GM23338 (cell line): ENCODE data around the gene PRKAG1. TPM values are rescaled to one million over a fixed set of nuclear protein-coding genes. Genes with fewer than 3 reads are reported as not detected.

Source experiments
- ATAC-seq: fragments of 200-7000 bp; cut with Tn5 transposase; 3 replicates; pipeline ENCODE4 v1.9.1; 2020
- DNase-seq: peaks from one replicate; pipeline ENCODE4 v3.0.0-alpha.2; 2015; ENCODE audit warnings: low spot score
- H2AFZ ChIP-seq: fragments of 200-600 bp; sonication (generic); 2 replicates; pipeline ENCODE4 v1.8.0; 2016; ENCODE audit warnings: antibody characterized with exemption, mild to moderate bottlenecking, moderate library complexity
- H3F3A ChIP-seq: fragments of 200-600 bp; sonication (generic); replicated peaks from 2 replicates; pipeline ENCODE4 v1.8.0; 2017; ENCODE audit warnings: antibody characterized with exemption, mixed run types, low read depth
- H3K27ac ChIP-seq: fragments of 200-600 bp; sonication (generic); 2 replicates; pipeline ENCODE4 v1.6.1; 2016; ENCODE audit warnings: low read depth
- H3K27me3 ChIP-seq: fragments of 200-600 bp; sonication (generic); 2 replicates; pipeline ENCODE4 v1.8.0; 2016; ENCODE audit warnings: mild to moderate bottlenecking, mixed run types, moderate library complexity; ENCODE audit not compliant: insufficient read depth
- H3K36me3 ChIP-seq: fragments of 200-600 bp; sonication (generic); 2 replicates; pipeline ENCODE4 v1.8.0; 2016; ENCODE audit warnings: mild to moderate bottlenecking; ENCODE audit not compliant: insufficient read depth
- H3K4me1 ChIP-seq: fragments of 200-600 bp; sonication (generic); 2 replicates; pipeline ENCODE4 v1.8.0; 2016; ENCODE audit warnings: mild to moderate bottlenecking, moderate library complexity; ENCODE audit not compliant: insufficient read depth
- H3K4me2 ChIP-seq: fragments of 200-600 bp; sonication (generic); 2 replicates; pipeline ENCODE4 v1.7.1; 2017; ENCODE audit warnings: mixed run types
- H3K4me3 ChIP-seq: fragments of 200-600 bp; sonication (generic); 2 replicates; pipeline ENCODE4 v1.6.1; 2016; ENCODE audit warnings: mixed run types
- H3K79me2 ChIP-seq: fragments of 200-600 bp; sonication (generic); replicated peaks from 2 replicates; pipeline ENCODE4 v1.8.0; 2017; ENCODE audit warnings: mild to moderate bottlenecking; ENCODE audit not compliant: insufficient read depth
- H3K9me2 ChIP-seq: fragments of 200-600 bp; sonication (generic); 2 replicates; pipeline ENCODE4 v1.8.0; 2017; ENCODE audit not compliant: insufficient read depth
- H4K20me1 ChIP-seq: fragments of 200-600 bp; sonication (generic); replicated peaks from 2 replicates; pipeline ENCODE4 v1.8.0; 2017; ENCODE audit warnings: mild to moderate bottlenecking; ENCODE audit not compliant: insufficient read depth
- H3K27ac Mint-ChIP-seq: 2 replicates; pipeline ENCODE4 v1.8.0; 2020; ENCODE audit warnings: inconsistent platforms, mild to moderate bottlenecking, moderate library complexity, mixed read lengths
- H3K27me3 Mint-ChIP-seq: 3 replicates; pipeline ENCODE4 v1.8.0; 2022; ENCODE audit warnings: low read depth, mild to moderate bottlenecking, moderate library complexity, mixed read lengths, inconsistent platforms; ENCODE audit not compliant: insufficient read depth, poor library complexity
- H3K36me3 Mint-ChIP-seq: 3 replicates; pipeline ENCODE4 v1.8.0; 2021; ENCODE audit warnings: low read depth, mild to moderate bottlenecking, inconsistent platforms, moderate library complexity, mixed read lengths
- H3K4me1 Mint-ChIP-seq: 3 replicates; pipeline ENCODE4 v1.8.0; 2020; ENCODE audit warnings: mild to moderate bottlenecking, inconsistent platforms, mixed read lengths
- H3K4me3 Mint-ChIP-seq: 3 replicates; pipeline ENCODE4 v1.8.0; 2021; ENCODE audit warnings: moderate library complexity, mild to moderate bottlenecking, inconsistent platforms, mixed read lengths
- H3K9me3 Mint-ChIP-seq: 3 replicates; pipeline ENCODE4 v1.8.0; 2020; ENCODE audit warnings: moderate library complexity, mild to moderate bottlenecking, inconsistent platforms, mixed read lengths
- CTCF ChIP-seq, 2 experiments: fragments of 200-600 bp in 1 of 2; sonication (generic) in 1 of 2; conservative IDR thresholded peaks; 2 replicates each; pipeline versions ENCODE4 v1.5.1 to v1.6.1; 2016 to 2017; ENCODE audit warnings: antibody characterized with exemption in 2 of 2, low read depth in 2 of 2, mild to moderate bottlenecking in 2 of 2, moderate library complexity in 1 of 2
- ETS1 ChIP-seq: IDR thresholded peaks from 2 replicates; pipeline ENCODE4 v1.6.1; 2016; ENCODE audit warnings: antibody characterized with exemption
- EZH2 ChIP-seq: fragments of 200-600 bp; sonication (generic); IDR thresholded peaks from one replicate; pipeline ENCODE4 v1.8.0; 2017; ENCODE audit warnings: antibody characterized with exemption, mild to moderate bottlenecking, low read depth; ENCODE audit not compliant: unreplicated experiment
- EZH2phosphoT487 ChIP-seq: fragments of 200-600 bp; sonication (generic); IDR thresholded peaks from one replicate; pipeline ENCODE4 v1.8.1; 2018; ENCODE audit warnings: antibody characterized with exemption; ENCODE audit not compliant: unreplicated experiment
- NANOG ChIP-seq: IDR thresholded peaks from 2 replicates; pipeline ENCODE4 v1.6.1; 2016; ENCODE audit warnings: antibody characterized with exemption, borderline replicate concordance
- STAT1 ChIP-seq: IDR thresholded peaks from one replicate; pipeline ENCODE4 v1.6.1; 2016; ENCODE audit warnings: antibody characterized with exemption; ENCODE audit not compliant: unreplicated experiment
- ZNF331 ChIP-seq: fragments of 250-450 bp; sonication (Bioruptor Pico); IDR thresholded peaks from 2 replicates; pipeline ENCODE4 v1.5.0; 2020; ENCODE audit warnings: low read depth, mild to moderate bottlenecking, moderate library complexity
- polyA plus RNA-seq: library from polyadenylated mRNA; unstranded; fragments of >200 nt; fragmentation: Nextera tagmentation; extraction: Ambion mirVana; gene quantifications from 2 replicates; pipeline ENCODE4 v1.2.1, GENCODE V29; 2016
- total RNA-seq: library from RNA; depleted of rRNA; stranded (reverse); fragments of >200 nt; shearing (Covaris generic); gene quantifications from 2 replicates; pipeline ENCODE4 v1.2.3, GENCODE V29; 2014
- TF ChIP-seq, protein P1 (sequence below): IDR thresholded peaks from one replicate; pipeline ENCODE4 v1.6.1; 2018; ENCODE audit warnings: antibody characterized with exemption; ENCODE audit not compliant: unreplicated experiment

PRKAG1 gene
- total and polyA plus RNA-seq, 2 experiments from 2014 or later, result 19.9 to 35.4 TPM

GRCh38 chr12:48980953-48981756, 37.4 kb downstream of the PRKAG1 start (continued):
- TF ChIP-seq, protein P1, sequence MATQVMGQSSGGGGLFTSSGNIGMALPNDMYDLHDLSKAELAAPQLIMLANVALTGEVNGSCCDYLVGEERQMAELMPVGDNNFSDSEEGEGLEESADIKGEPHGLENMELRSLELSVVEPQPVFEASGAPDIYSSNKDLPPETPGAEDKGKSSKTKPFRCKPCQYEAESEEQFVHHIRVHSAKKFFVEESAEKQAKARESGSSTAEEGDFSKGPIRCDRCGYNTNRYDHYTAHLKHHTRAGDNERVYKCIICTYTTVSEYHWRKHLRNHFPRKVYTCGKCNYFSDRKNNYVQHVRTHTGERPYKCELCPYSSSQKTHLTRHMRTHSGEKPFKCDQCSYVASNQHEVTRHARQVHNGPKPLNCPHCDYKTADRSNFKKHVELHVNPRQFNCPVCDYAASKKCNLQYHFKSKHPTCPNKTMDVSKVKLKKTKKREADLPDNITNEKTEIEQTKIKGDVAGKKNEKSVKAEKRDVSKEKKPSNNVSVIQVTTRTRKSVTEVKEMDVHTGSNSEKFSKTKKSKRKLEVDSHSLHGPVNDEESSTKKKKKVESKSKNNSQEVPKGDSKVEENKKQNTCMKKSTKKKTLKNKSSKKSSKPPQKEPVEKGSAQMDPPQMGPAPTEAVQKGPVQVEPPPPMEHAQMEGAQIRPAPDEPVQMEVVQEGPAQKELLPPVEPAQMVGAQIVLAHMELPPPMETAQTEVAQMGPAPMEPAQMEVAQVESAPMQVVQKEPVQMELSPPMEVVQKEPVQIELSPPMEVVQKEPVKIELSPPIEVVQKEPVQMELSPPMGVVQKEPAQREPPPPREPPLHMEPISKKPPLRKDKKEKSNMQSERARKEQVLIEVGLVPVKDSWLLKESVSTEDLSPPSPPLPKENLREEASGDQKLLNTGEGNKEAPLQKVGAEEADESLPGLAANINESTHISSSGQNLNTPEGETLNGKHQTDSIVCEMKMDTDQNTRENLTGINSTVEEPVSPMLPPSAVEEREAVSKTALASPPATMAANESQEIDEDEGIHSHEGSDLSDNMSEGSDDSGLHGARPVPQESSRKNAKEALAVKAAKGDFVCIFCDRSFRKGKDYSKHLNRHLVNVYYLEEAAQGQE, result no peak
- TF ChIP-seq EZH2, result peak; percentile 58
- no peak for TF ChIP-seq STAT1
- no peak for TF ChIP-seq NANOG
- TF ChIP-seq CTCF (conservative IDR thresholded peaks at IDR 0.05; ENCODE audit: low read depth in 2 of 2), result peak in 1 of 2 experiments; percentile 49; a peak in 3 of 4 replicates
- peak; percentile 81 for TF ChIP-seq EZH2phosphoT487
- TF ChIP-seq ZNF331 (CRISPR knock-in tag), result no peak
- TF ChIP-seq ETS1, result no peak

- peaks cover 99% of the 10 kb centered on the region for H3K27me3 Mint-ChIP-seq
- H3K9me3 Mint-ChIP-seq, result no peaks in the 10 kb centered on the region; the same call in 2 of the 3 replicates
- DNase-seq (peak; percentile 88), ATAC-seq (peak; percentile 63)
- no peak overlapping the region for H3K27ac ChIP-seq
- peaks cover 100% of the 10 kb centered on the region for H3K27me3 ChIP-seq
- peak; percentile 33 to 65 for TF ChIP-seq CTCF (conservative IDR thresholded peaks at IDR 0.05; ENCODE audit: low read depth in 2 of 2)
- TF ChIP-seq EZH2phosphoT487, result peak; percentile 87
- TF ChIP-seq EZH2, result peak; percentile 94
- TF ChIP-seq ETS1, result no peak
- peak overlapping the region; percentile 88 for H3K4me2 ChIP-seq
- H3K9me2 ChIP-seq, result no peaks in the 10 kb centered on the region
- H2AFZ ChIP-seq, result peak overlapping the region; percentile 94
- no peaks in the 10 kb centered on the region for H3K36me3 Mint-ChIP-seq
- H3K4me1 ChIP-seq, result peaks cover 21% of the 10 kb centered on the region; the same call in 1 of the 2 replicates
- peaks cover 17% of the 10 kb centered on the region for H4K20me1 ChIP-seq
- H3K79me2 ChIP-seq, result no peaks in the 10 kb centered on the region
- H3K27ac Mint-ChIP-seq, result no peak overlapping the region
- H3F3A ChIP-seq, result peaks cover 12% of the 10 kb centered on the region; the same call in 1 of the 2 replicates
- H3K4me1 Mint-ChIP-seq, result peaks cover 36% of the 10 kb centered on the region
- peak overlapping the region; percentile 69 for H3K4me3 Mint-ChIP-seq
- peak overlapping the region; percentile 59 for H3K4me3 ChIP-seq
- no peaks in the 10 kb centered on the region for H3K36me3 ChIP-seq
These were observed 38.1 kb downstream of the PRKAG1 start for GRCh38 chr12:48980389-48980952.
